Nephron progenitor cell (in vitro differentiated cells): ENCODE measurements around the gene TBCEL.

Experiments
- DNase-seq: peaks from one replicate; pipeline ENCODE4 v3.0.0; 2021
- H3K27ac Mint-ChIP-seq: 2 replicates; pipeline ENCODE4 v1.8.0; 2021; ENCODE audit warnings: mild to moderate bottlenecking, moderate library complexity, mixed read lengths
- H3K27me3 Mint-ChIP-seq: 2 replicates; pipeline ENCODE4 v1.8.0; 2021; ENCODE audit warnings: mild to moderate bottlenecking, low read depth, mixed read lengths; ENCODE audit not compliant: poor library complexity
- H3K36me3 Mint-ChIP-seq: 2 replicates; pipeline ENCODE4 v1.8.0; 2021; ENCODE audit warnings: low read depth, mixed read lengths
- H3K4me1 Mint-ChIP-seq: 2 replicates; pipeline ENCODE4 v1.8.0; 2021; ENCODE audit warnings: mixed read lengths
- H3K4me3 Mint-ChIP-seq: 2 replicates; pipeline ENCODE4 v1.8.0; 2021; ENCODE audit warnings: mild to moderate bottlenecking, moderate library complexity, mixed read lengths
- H3K9me3 Mint-ChIP-seq: 2 replicates; pipeline ENCODE4 v1.8.0; 2021; ENCODE audit warnings: mild to moderate bottlenecking, moderate library complexity, mixed read lengths
- CTCF ChIP-seq: fragments of 200-600 bp; sonication (generic); IDR thresholded peaks from 2 replicates; pipeline ENCODE4 v1.5.0; 2021; ENCODE audit warnings: antibody characterized with exemption

The TBCEL gene

GRCh38 chr11:121106812-121107211, 82.9 kb downstream of the TBCEL start:
- Mint-ChIP-seq H3K4me3 (no peak overlapping the region), H3K27me3 (peaks cover 18% of the 10 kb centered on the region), H3K9me3 (no peaks in the 10 kb centered on the region), H3K36me3 (no peaks in the 10 kb centered on the region), H3K4me1 (peaks cover 38% of the 10 kb centered on the region), H3K27ac (no peak overlapping the region)
- DNase-seq, result no peak
- no peak for TF ChIP-seq CTCF

GRCh38 chr11:121108413-121108812, 84.5 kb downstream of the TBCEL start:
- no peak for TF ChIP-seq CTCF
- H3K27ac Mint-ChIP-seq, result no peak overlapping the region
- no peak overlapping the region for H3K4me3 Mint-ChIP-seq
- peaks cover 40% of the 10 kb centered on the region for H3K4me1 Mint-ChIP-seq
- DNase-seq, result no peak
- H3K36me3 Mint-ChIP-seq, result no peaks in the 10 kb centered on the region
- peaks cover 30% of the 10 kb centered on the region for H3K27me3 Mint-ChIP-seq
- H3K9me3 Mint-ChIP-seq, result no peaks in the 10 kb centered on the region

- Mint-ChIP-seq H3K36me3 (no peaks in the 10 kb centered on the region), H3K27me3 (peaks cover 31% of the 10 kb centered on the region), H3K4me1 (peaks cover 40% of the 10 kb centered on the region), H3K4me3 (no peak overlapping the region), H3K9me3 (no peaks in the 10 kb centered on the region), H3K27ac (no peak overlapping the region)
- no peak for DNase-seq
- TF ChIP-seq CTCF, result no peak
Observed at GRCh38 chr11:121109471-121109870, 85.6 kb downstream of the TBCEL start.

DNA sequence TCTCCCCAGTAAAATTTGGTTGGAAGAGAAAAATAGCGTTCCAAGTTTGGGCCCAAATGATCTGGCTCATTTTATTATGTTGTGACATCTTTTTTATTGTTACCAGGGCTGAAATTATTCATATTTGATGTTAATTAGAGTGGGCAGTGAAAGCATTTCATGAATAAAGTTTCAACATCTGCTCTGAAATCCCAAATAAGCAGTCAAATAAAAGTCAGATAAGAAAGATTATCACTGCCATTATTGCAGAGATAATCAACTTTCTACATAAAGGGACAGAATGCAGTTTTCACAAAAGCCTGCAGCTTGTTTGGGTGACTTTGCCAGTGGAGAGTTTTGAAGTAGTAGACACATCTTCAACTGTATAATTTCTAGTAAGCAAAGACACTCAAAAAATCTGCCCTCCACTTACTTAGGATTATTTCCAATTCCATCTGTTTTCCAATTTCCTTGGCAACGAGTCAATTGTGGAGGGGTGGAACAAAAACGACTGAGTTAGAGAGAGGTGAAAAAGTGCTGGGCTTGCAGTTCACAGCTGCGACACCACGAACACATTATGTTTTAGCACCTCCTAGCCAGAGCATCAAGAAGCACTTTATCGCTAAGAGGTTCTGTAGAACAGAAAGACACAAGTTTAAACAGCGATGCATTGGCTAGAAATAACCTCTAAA, 86.1 kb downstream of the TBCEL start:
- DNase-seq, result no peak
- TF ChIP-seq CTCF, result no peak
- no peak overlapping the region for H3K27ac Mint-ChIP-seq
- H3K27me3 Mint-ChIP-seq, result peaks cover 31% of the 10 kb centered on the region
- H3K4me1 Mint-ChIP-seq, result peaks cover 34% of the 10 kb centered on the region
- no peak overlapping the region for H3K4me3 Mint-ChIP-seq
- H3K9me3 Mint-ChIP-seq, result no peaks in the 10 kb centered on the region
- H3K36me3 Mint-ChIP-seq, result no peaks in the 10 kb centered on the region

- Mint-ChIP-seq H3K4me1 (peaks cover 23% of the 10 kb centered on the region), H3K4me3 (no peak overlapping the region), H3K9me3 (no peaks in the 10 kb centered on the region), H3K27ac (no peak overlapping the region), H3K27me3 (peaks cover 33% of the 10 kb centered on the region), H3K36me3 (no peaks in the 10 kb centered on the region)
- no peak for TF ChIP-seq CTCF
- no peak for DNase-seq
Observed at GRCh38 chr11:121110871-121111724, 87.2 kb downstream of the TBCEL start.
